A549 (cell line): ENCODE results near the gene ADAR. TPM values are rescaled to one million over a fixed set of nuclear protein-coding genes. Genes with fewer than 3 reads are reported as not detected.

Experiments
- ATAC-seq, 2 experiments: fragments of 200-7000 bp in 1 of 2; fragments of >200 bp in 1 of 2; cut with Nextera tagmentation in 1 of 2; cut with Tn5 transposase in 1 of 2; 3 replicates each; pipeline versions ENCODE4 v1.8.0 to v1.9.1; 2018 to 2020; ENCODE audit warnings: mild to moderate bottlenecking in 1 of 2, moderate library complexity in 1 of 2
- CTCF ChIA-PET: fragments of 300-600 bp; sonication (Branson Sonifier 250); formaldehyde crosslinking; extraction: SDS; loops from one replicate; lab custom pipeline; 2021; ENCODE audit warnings: antibody characterized with exemption, inconsistent platforms; lab: Yijun Ruan, JAX
- POLR2A ChIA-PET: fragments of 350-600 bp; formaldehyde crosslinking; extraction: SDS; loops from one replicate; lab custom pipeline; 2021; ENCODE audit warnings: antibody characterized with exemption, inconsistent platforms; lab: Yijun Ruan, JAX
- DNase-seq, 2 experiments: peaks; one replicate each; pipeline versions ENCODE4 v3.0.0 to v3.0.0-alpha.2; 2011 to 2016; ENCODE audit warnings: low read depth in 1 of 2, low spot score in 1 of 2
- FAIRE-seq: peaks from 2 replicates; lab custom pipeline; 2011; peaks lifted over from hg19 to GRCh38; lab: Jason Lieb, UNC
- H3K27ac ChIP-seq, 2 experiments: fragments of >200 bp; sonication (Bioruptor Twin); formaldehyde crosslinking; 3 replicates each; pipeline ENCODE4 v1.5.1; 2016 to 2017
- H3K4me1 ChIP-seq: fragments of >200 bp; sonication (Bioruptor Twin); formaldehyde crosslinking; 3 replicates; pipeline ENCODE4 v1.6.1; 2016
- H3K4me2 ChIP-seq: fragments of >200 bp; sonication (Bioruptor Twin); formaldehyde crosslinking; 3 replicates; pipeline ENCODE4 v1.6.1; 2016
- H3K4me3 ChIP-seq: fragments of >200 bp; sonication (Bioruptor Twin); formaldehyde crosslinking; 3 replicates; pipeline ENCODE4 v1.5.1; 2016
- H3K9me3 ChIP-seq: fragments of >200 bp; sonication (Bioruptor Twin); formaldehyde crosslinking; 3 replicates; pipeline ENCODE4 v1.6.1; 2016
- BCL3 ChIP-seq: fragments of >200 bp; sonication (Bioruptor Twin); formaldehyde crosslinking; IDR thresholded peaks from 3 replicates; pipeline ENCODE4 v1.6.1; 2016
- CEBPB ChIP-seq, 2 experiments: fragments of >200 bp in 1 of 2; sonication (Bioruptor Twin) in 1 of 2; formaldehyde crosslinking in 1 of 2; IDR thresholded peaks; 2 replicates each; pipeline ENCODE4 v1.6.1; 2012 to 2016
- CHD2 ChIP-seq: fragments of 150-350 bp; IDR thresholded peaks from 2 replicates; pipeline ENCODE4 v1.6.1; 2014; ENCODE audit warnings: low read length; ENCODE audit not compliant: partially characterized antibody
- EHMT2 ChIP-seq: fragments of 200-600 bp; sonication (generic); IDR thresholded peaks from 2 replicates; pipeline ENCODE4 v1.6.1; 2016; ENCODE audit warnings: antibody characterized with exemption, low read depth, mild to moderate bottlenecking, moderate library complexity
- ELK1 ChIP-seq: fragments of 150-350 bp; IDR thresholded peaks from 2 replicates; pipeline ENCODE4 v1.6.1; 2014; ENCODE audit warnings: low read depth, mild to moderate bottlenecking, low read length
- HMGXB4 ChIP-seq: fragments of 250-450 bp; sonication (Bioruptor Pico); IDR thresholded peaks from 2 replicates; pipeline ENCODE4 v1.5.0; 2021; ENCODE audit warnings: mild to moderate bottlenecking, moderate library complexity, borderline replicate concordance
- JUN ChIP-seq, 2 experiments: fragments of >200 bp; sonication (Bioruptor Twin); formaldehyde crosslinking; IDR thresholded peaks; 2 replicates in 1 of 2; 3 replicates in 1 of 2; pipeline ENCODE4 v1.6.1; 2016 to 2017
- MAX ChIP-seq: IDR thresholded peaks from 2 replicates; pipeline ENCODE4 v1.6.1; 2012
- MYC ChIP-seq: IDR thresholded peaks from 2 replicates; pipeline ENCODE4 v1.6.1; 2012; ENCODE audit warnings: mild to moderate bottlenecking, inconsistent platforms, low read length, improper control_type of control experiment, borderline replicate concordance
- PBX3 ChIP-seq: IDR thresholded peaks from 2 replicates; pipeline ENCODE4 v1.6.1; 2012
- PHF8 ChIP-seq: fragments of 200-600 bp; sonication (generic); IDR thresholded peaks from 2 replicates; pipeline ENCODE4 v1.6.1; 2016; ENCODE audit warnings: low read depth, mild to moderate bottlenecking, antibody characterized with exemption, moderate library complexity, borderline replicate concordance
- RCOR1 ChIP-seq: fragments of 150-350 bp; IDR thresholded peaks from 2 replicates; pipeline ENCODE4 v1.6.1; 2014; ENCODE audit warnings: antibody characterized with exemption, low read length, low read depth
- REST ChIP-seq: fragments of 200-600 bp; sonication (generic); IDR thresholded peaks from 2 replicates; pipeline ENCODE4 v1.6.1; 2016; ENCODE audit warnings: antibody characterized with exemption, mild to moderate bottlenecking, moderate library complexity
- RNF2 ChIP-seq: fragments of 200-600 bp; sonication (generic); IDR thresholded peaks from 2 replicates; pipeline ENCODE4 v1.6.1; 2016; ENCODE audit warnings: low read depth, mild to moderate bottlenecking, antibody characterized with exemption, moderate library complexity, borderline replicate concordance
- TP53 ChIP-seq: fragments of 250-450 bp; sonication (Bioruptor Pico); IDR thresholded peaks from 2 replicates; pipeline ENCODE4 v1.5.0; 2021; ENCODE audit warnings: mild to moderate bottlenecking, moderate library complexity
- WGBS: methylation state at CpG from one replicate; pipeline ENCODE4 v1.1.6; 2017; ENCODE audit errors: missing lambda C conversion rate; 5-methylcytosine and 5-hydroxymethylcytosine counted together
- polyA minus RNA-seq: library from RNA; depleted of rRNA, polyadenylated mRNA; stranded (reverse); fragments of >200 nt; gene quantifications from 2 replicates; pipeline ENCODE4 v1.2.3, GENCODE V29; 2011; rRNA and poly(A)+ RNA removed
- polyA plus RNA-seq, 4 experiments: library from polyadenylated mRNA; depleted of rRNA in 3 of 4; stranded (reverse); fragments of >200 nt; fragmentation: RNase III in 1 of 4; extraction: RNeasy Plus Mini Kit Qiagen cat#74134 plus additional on column Dnase treatment in 1 of 4; gene quantifications; 2 replicates in 3 of 4; 3 replicates in 1 of 4; pipeline ENCODE4 v1.2.3, GENCODE V29; 2011 to 2017

ADAR gene
- 170 and 171 TPM in 2 replicates for polyA plus RNA-seq (2011; rRNA removed)
- 55.4 and 62.7 TPM in 2 replicates for polyA plus RNA-seq (2012; cell fraction: cytosol; rRNA removed)
- polyA plus RNA-seq (2012; cell fraction: nucleus; rRNA removed) = 90.0 and 104 TPM in 2 replicates
- 71.7 to 76.1 TPM (median 76.0 TPM) in 3 replicates for polyA plus RNA-seq (2017; fragmentation: RNase III; extraction: RNeasy Plus Mini Kit Qiagen cat#74134 plus additional on column Dnase treatment)
- 264 and 283 TPM in 2 replicates for polyA minus RNA-seq

GRCh38 chr1:154607609-154608396 lies at the start of gene ADAR:
TSS of gene ADAR (minus strand) at chr1:154608186. CDS start at chr1:154608006, 180 bp downstream.
- FAIRE-seq = no peak
- peak within 1 kb of the TSS; percentile 90 for H3K4me2 ChIP-seq
- POLR2A ChIA-PET = interaction anchor here (0.6 to 1.2 kb wide), 7 partner anchors 10 to 343 kb away, joined by 3 to 6 read pairs (median 4); partner anchors contain the start of gene CHRNB2
- WGBS = under 1% methylated on average over 46 of the region's 59 CpGs
- peaks cover 29% of the 10 kb centered on the region for H3K4me1 ChIP-seq
- H3K4me3 ChIP-seq = peak within 1 kb of the TSS; percentile 69
- H3K9me3 ChIP-seq = no peaks in the 10 kb centered on the region
- ATAC-seq = peak; percentile 91
- no peak for TF ChIP-seq ELK1
- 0 out of 2 replicates have a peak, but pooled peaks have one; percentile 55 for TF ChIP-seq HMGXB4
- TF ChIP-seq TP53 = 0 out of 2 replicates have a peak, but pooled peaks have one; percentile 58
- peak; percentile 48 for TF ChIP-seq CHD2
- TF ChIP-seq REST = no peak
- TF ChIP-seq MYC = peak; percentile 28; the same call in 1 of the 2 replicates
- TF ChIP-seq PHF8 = peak; percentile 45; the same call in 1 of the 2 replicates
- TF ChIP-seq MAX = peak; percentile 44; the same call in 1 of the 2 replicates
- 0 out of 5 replicates have a peak, but pooled peaks of 1 of the 2 experiments have one; percentile 39 for TF ChIP-seq JUN (IDR thresholded peaks at IDR 0.05)
- TF ChIP-seq RCOR1 = no peak
- 0 out of 2 replicates have a peak, but pooled peaks have one; percentile 16 for TF ChIP-seq PBX3
- peak; percentile 49; the same call in 1 of the 3 replicates for TF ChIP-seq BCL3
- no peak for TF ChIP-seq RNF2
- TF ChIP-seq EHMT2 = no peak
- TF ChIP-seq CEBPB (IDR thresholded peaks at IDR 0.05) = peak; percentile 80 to 90; a peak in 3 of 4 replicates
- CTCF ChIA-PET = interaction anchor here (1.3 kb wide), 1 partner anchor 48 kb away, joined by 3 read pairs; no protein-coding TSS in a partner anchor
- DNase-seq = peak; percentile 70 to 97
- peak within 1 kb of the TSS; percentile 93 to 99 for H3K27ac ChIP-seq
